ENCODE measurements around the gene HLA-F.

The HLA-F gene

GRCh38 chr6:29710281-29710941, 12.8 kb upstream of the HLA-F start:
- H3K4me3 Mint-ChIP-seq, result no peak overlapping the region
- no peaks in the 10 kb centered on the region for H3K4me1 Mint-ChIP-seq
- no peak for TF ChIP-seq CTCF (IDR thresholded peaks at IDR 0.05)
- H3K27ac Mint-ChIP-seq, result no peak overlapping the region
- peaks cover 73% of the 10 kb centered on the region for H3K27me3 Mint-ChIP-seq (ENCODE audit: low read depth, poor library complexity)
- no peaks in the 10 kb centered on the region for H3K9me3 Mint-ChIP-seq
- no peaks in the 10 kb centered on the region for H3K36me3 Mint-ChIP-seq (ENCODE audit: low read depth)
- DNase-seq, result no peak

GRCh38 chr6:29720863-29721262, 2.4 kb upstream of the HLA-F start:
- Mint-ChIP-seq H3K4me3 (no peak overlapping the region), H3K27me3 (ENCODE audit: low read depth, poor library complexity) (peaks cover 66% of the 10 kb centered on the region), H3K9me3 (peaks cover 13% of the 10 kb centered on the region), H3K4me1 (no peaks in the 10 kb centered on the region), H3K36me3 (ENCODE audit: low read depth) (no peaks in the 10 kb centered on the region), H3K27ac (no peak overlapping the region)
- no peak for DNase-seq
- TF ChIP-seq CTCF (IDR thresholded peaks at IDR 0.05), result no peak

GRCh38 chr6:29723666-29724588, 693 bp downstream of the HLA-F start:
- H3K27me3 Mint-ChIP-seq (ENCODE audit: low read depth, poor library complexity), result peaks cover 87% of the 10 kb centered on the region
- peak overlapping the region; percentile 73 for H3K4me3 Mint-ChIP-seq
- no peaks in the 10 kb centered on the region for H3K36me3 Mint-ChIP-seq (ENCODE audit: low read depth)
- no peak for TF ChIP-seq CTCF (IDR thresholded peaks at IDR 0.05)
- no peak overlapping the region for H3K27ac Mint-ChIP-seq
- DNase-seq, result peak; percentile 53
- no peaks in the 10 kb centered on the region for H3K4me1 Mint-ChIP-seq
- peaks cover 13% of the 10 kb centered on the region for H3K9me3 Mint-ChIP-seq

GRCh38 chr6:29724937-29725869, 2.0 kb downstream of the HLA-F start:
- H3K9me3 Mint-ChIP-seq, result peaks cover 12% of the 10 kb centered on the region
- no peaks in the 10 kb centered on the region for H3K36me3 Mint-ChIP-seq (ENCODE audit: low read depth)
- no peak for DNase-seq
- no peaks in the 10 kb centered on the region for H3K4me1 Mint-ChIP-seq
- H3K27me3 Mint-ChIP-seq (ENCODE audit: low read depth, poor library complexity), result peaks cover 96% of the 10 kb centered on the region
- no peak overlapping the region for H3K4me3 Mint-ChIP-seq
- TF ChIP-seq CTCF (IDR thresholded peaks at IDR 0.05), result no peak
- no peak overlapping the region for H3K27ac Mint-ChIP-seq

GRCh38 chr6:29726001-29726400, 2.8 kb downstream of the HLA-F start:
- no peak for TF ChIP-seq CTCF (IDR thresholded peaks at IDR 0.05)
- Mint-ChIP-seq H3K4me3 (no peak overlapping the region), H3K36me3 (ENCODE audit: low read depth) (no peaks in the 10 kb centered on the region), H3K27me3 (ENCODE audit: low read depth, poor library complexity) (peaks cover 96% of the 10 kb centered on the region), H3K4me1 (no peaks in the 10 kb centered on the region), H3K27ac (no peak overlapping the region), H3K9me3 (peaks cover 8% of the 10 kb centered on the region)
- no peak for DNase-seq
